ENCODE data around the gene ALAS1.

The ALAS1 gene

GRCh38 chr3:52222319-52223221 is 24.6 kb downstream of the ALAS1 start:
- no peak for DNase-seq

GRCh38 chr3:52223449-52224408 is 25.8 kb downstream of the ALAS1 start:
- DNase-seq, result no peak

- no peak for DNase-seq
Observed at GRCh38 chr3:52225452-52226228, 27.7 kb downstream of the ALAS1 start, which contains the start of gene TLR9. TLR9 (minus strand) TSS chr3:52225645; CDS start chr3:52225529, 116 bp downstream.

- no peak for DNase-seq
Observed at GRCh38 chr3:52226229-52226817, 28.4 kb downstream of the ALAS1 start.

GRCh38 chr3:52227117-52227516 is 29.2 kb downstream of the ALAS1 start:
- no peak for DNase-seq

GRCh38 chr3:52227766-52228165 is 29.8 kb downstream of the ALAS1 start:
- DNase-seq, result no peak

GRCh38 chr3:52228266-52228665 is 30.3 kb downstream of the ALAS1 start:
- no peak for DNase-seq

GRCh38 chr3:52228751-52229291 is 30.9 kb downstream of the ALAS1 start:
- DNase-seq, result no peak

GRCh38 chr3:52229656-52230055 is 31.7 kb downstream of the ALAS1 start:
- DNase-seq, result no peak

GRCh38 chr3:52230461-52230860 is 32.5 kb downstream of the ALAS1 start:
- DNase-seq, result no peak

- no peak for DNase-seq
Observed at GRCh38 chr3:52230889-52231499, 33.0 kb downstream of the ALAS1 start.

GRCh38 chr3:52231502-52232278 is 33.7 kb downstream of the ALAS1 start:
- DNase-seq, result no peak

GRCh38 chr3:52232279-52233107 is 34.5 kb downstream of the ALAS1 start:
- DNase-seq, result no peak

GRCh38 chr3:52233108-52233591 is 35.2 kb downstream of the ALAS1 start:
- no peak for DNase-seq

- DNase-seq, result no peak
Observed at GRCh38 chr3:52233968-52234367, 36.0 kb downstream of the ALAS1 start.

GRCh38 chr3:52234516-52235447 is 36.8 kb downstream of the ALAS1 start:
- no peak for DNase-seq

- no peak for DNase-seq
Observed at GRCh38 chr3:52236424-52236886, 38.5 kb downstream of the ALAS1 start.

GRCh38 chr3:52237006-52237656 is 39.2 kb downstream of the ALAS1 start:
- DNase-seq, result no peak

Measured in NCI-H2107 (cell line).